Measurements from ENCODE around the gene PLEKHA6.

PLEKHA6 gene

DNA sequence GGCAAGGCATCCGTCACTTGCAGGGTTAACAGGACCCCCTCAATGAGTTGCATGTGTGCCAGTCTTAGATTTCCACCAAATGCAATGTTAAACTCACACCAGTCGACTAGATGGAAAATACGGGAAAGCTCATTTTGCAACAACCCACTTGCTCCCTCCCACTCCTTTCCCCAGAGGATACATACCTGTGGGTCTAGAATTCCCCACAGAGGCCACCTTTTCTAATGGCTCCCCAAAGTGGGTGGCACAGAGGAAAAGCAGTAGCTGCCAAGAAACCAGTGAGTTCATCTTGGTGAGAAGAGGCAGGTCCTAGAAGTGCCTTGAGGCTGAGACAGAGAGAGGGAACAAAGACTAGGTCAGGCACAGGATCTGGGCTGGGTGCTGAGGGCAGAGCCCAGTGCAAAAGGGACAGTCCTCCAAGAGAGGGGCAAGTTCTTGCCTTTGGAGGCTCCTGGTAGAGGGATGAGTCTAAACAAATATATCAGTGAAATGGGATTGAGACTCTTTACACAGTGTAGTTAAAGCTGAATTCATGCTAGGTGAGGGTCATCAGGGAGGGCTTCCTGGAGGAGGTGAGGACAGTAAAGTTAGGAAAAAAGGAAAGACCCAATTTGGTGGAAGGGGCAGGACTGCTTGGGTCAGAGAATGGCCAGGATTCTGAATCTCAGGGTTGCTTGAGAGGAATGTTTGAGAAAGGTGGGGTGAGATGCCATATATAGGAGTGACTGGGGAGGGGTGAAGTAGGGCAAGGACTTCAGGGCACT is 167.0 kb downstream of the PLEKHA6 start:
- H3K27ac ChIP-seq, result no peak overlapping the region
- no peak for DNase-seq (ENCODE audit: low spot score)
- CTCF ChIA-PET, result interaction anchor here (0.6 to 5.2 kb wide), 6 partner anchors 14 to 567 kb away, joined by 4 to 37 read pairs (median 11); no protein-coding TSS in a partner anchor
- POLR2A ChIA-PET (ENCODE audit: low non-redundant PET), result interaction anchor here (0.7 kb wide), 1 partner anchor 1352 kb away, joined by 3 read pairs; no protein-coding TSS in a partner anchor
- no peak for TF ChIP-seq CTCF (conservative IDR thresholded peaks at IDR 0.05; ENCODE audit: low read depth)

DNA sequence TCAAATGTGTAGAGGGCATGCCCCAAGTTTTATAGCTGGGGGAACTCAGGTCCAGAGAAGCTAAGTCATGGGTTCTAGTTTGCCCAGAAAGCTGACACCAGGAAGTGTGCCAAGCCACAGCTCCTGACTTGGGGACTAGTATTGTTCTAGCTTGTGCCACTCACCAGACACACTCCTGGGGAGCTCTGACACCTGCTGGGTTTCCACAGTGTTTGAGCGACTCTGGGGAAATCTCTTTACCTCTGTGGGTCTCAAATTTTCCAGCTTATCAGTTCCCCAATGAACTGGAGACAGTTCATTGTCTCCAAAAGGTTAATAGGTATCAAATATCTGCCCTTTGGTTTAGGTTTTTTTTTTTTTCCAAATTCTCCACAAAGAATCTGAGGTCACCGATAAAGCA is 167.7 kb downstream of the PLEKHA6 start:
- ChIA-PET POLR2A (ENCODE audit: low non-redundant PET) (interaction anchor here (0.7 kb wide), 1 partner anchor 1353 kb away, joined by 3 read pairs; no protein-coding TSS in a partner anchor), CTCF (interaction anchor here (0.7 to 5.2 kb wide), 4 partner anchors 15 to 172 kb away, joined by 4 to 37 read pairs (median 16); no protein-coding TSS in a partner anchor)
- DNase-seq (ENCODE audit: low spot score), result no peak
- no peak for TF ChIP-seq CTCF (conservative IDR thresholded peaks at IDR 0.05; ENCODE audit: low read depth)
- no peak overlapping the region for H3K27ac ChIP-seq

GRCh38 chr1:204191456-204191855 is 168.3 kb downstream of the PLEKHA6 start:
- CTCF ChIA-PET, result interaction anchor here (1.0 to 5.2 kb wide), 4 partner anchors 15 to 207 kb away, joined by 3 to 37 read pairs (median 16); no protein-coding TSS in a partner anchor
- DNase-seq (ENCODE audit: low spot score), result no peak
- no peak overlapping the region for H3K27ac ChIP-seq
- POLR2A ChIA-PET (ENCODE audit: low non-redundant PET), result no interaction called here
- no peak for TF ChIP-seq CTCF (conservative IDR thresholded peaks at IDR 0.05; ENCODE audit: low read depth)

DNA sequence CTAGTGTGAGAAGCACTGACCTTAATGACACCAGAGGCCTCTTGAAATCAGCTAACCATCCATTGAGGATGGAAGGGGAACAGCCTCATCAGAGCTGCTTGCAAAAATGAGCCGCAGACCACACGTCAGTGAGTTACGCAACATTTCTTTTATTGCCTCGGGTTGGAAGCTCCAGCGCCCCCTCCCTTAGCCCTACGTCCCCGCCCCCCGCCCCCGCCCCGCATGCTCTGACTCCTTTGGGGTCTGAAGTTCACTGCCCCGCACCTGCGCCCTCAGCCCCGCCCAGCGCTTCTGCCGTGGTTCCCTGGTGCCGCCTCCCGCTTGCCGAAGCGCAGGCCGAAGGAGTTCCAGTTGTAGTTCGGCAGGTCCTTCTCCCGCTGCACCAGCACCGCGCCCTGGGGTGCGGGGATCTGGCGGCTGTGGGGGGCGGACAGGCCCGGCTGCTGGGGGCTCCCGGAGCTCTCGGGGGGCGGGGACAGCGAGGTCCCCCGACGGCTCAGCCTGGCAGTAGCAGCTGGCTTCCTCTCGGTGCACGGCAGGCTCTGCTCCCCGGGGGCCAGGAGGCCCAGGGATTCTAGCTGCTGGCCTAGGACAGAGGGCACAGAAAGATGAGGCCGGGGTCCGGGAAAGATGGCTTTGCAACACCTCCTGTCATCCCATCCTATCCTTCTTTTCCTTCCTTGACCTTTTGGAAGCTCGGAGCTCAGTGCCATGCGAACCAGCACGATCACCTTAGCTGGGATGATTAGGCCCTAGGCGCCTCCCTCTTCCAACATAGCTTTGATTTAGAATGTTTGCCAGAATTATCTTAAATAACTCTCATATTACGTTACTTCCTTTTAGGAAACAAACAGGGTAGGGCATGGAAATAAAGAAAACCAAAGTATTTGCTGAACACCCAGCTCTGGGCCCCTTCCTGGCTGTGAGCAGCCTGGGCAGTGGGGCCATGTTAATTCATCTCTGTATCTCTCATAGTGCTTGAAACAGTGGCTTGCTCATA is 169.2 kb downstream of the PLEKHA6 start:
- ChIA-PET CTCF (interaction anchor here (0.6 to 5.2 kb wide), 9 partner anchors 8 to 320 kb away, joined by 3 to 37 read pairs (median 4); no protein-coding TSS in a partner anchor), POLR2A (ENCODE audit: low non-redundant PET) (no interaction called here)
- DNase-seq (ENCODE audit: low spot score), result peak; percentile 55
- no peak for TF ChIP-seq CTCF (conservative IDR thresholded peaks at IDR 0.05; ENCODE audit: low read depth)
- H3K27ac ChIP-seq, result no peak overlapping the region

GRCh38 chr1:204188959-204189639 is 170.6 kb downstream of the PLEKHA6 start:
- CTCF ChIA-PET, result interaction anchor here (0.6 to 5.2 kb wide), 10 partner anchors 9 to 249 kb away, joined by 3 to 37 read pairs (median 3); no protein-coding TSS in a partner anchor
- TF ChIP-seq CTCF (conservative IDR thresholded peaks at IDR 0.05; ENCODE audit: low read depth), result no peak
- POLR2A ChIA-PET (ENCODE audit: low non-redundant PET), result no interaction called here
- no peak overlapping the region for H3K27ac ChIP-seq
- DNase-seq (ENCODE audit: low spot score), result no peak
